Caco-2 (cell line): Measurements from ENCODE around the gene STT3B. TPM values are rescaled to one million over a fixed set of nuclear protein-coding genes. Genes with fewer than 3 reads are reported as not detected.

Experiments
- BruUV-seq: library from RNA; stranded (reverse); fragments of 400-500 nt; replicated peaks from 2 replicates; lab custom pipeline; 2021; lab: Mats Ljungman, UMichigan
- CTCF ChIA-PET: fragments of 300-600 bp; sonication (Branson Sonifier 250); formaldehyde crosslinking; loops from one replicate; lab custom pipeline; 2022; ENCODE audit warnings: antibody characterized with exemption; lab: Charles Lee
- POLR2A ChIA-PET: fragments of 300-600 bp; sonication (Branson Sonifier 250); formaldehyde crosslinking; loops from one replicate; lab custom pipeline; 2022; ENCODE audit warnings: antibody characterized with exemption; lab: Charles Lee
- DNase-seq, 2 experiments: peaks; one replicate each; pipeline versions ENCODE4 v3.0.0 to v3.0.0-alpha.2; 2020 to 2022
- H3K27me3 ChIP-seq: replicated peaks from 2 replicates; pipeline ENCODE4 v1.6.0; 2011; ENCODE audit warnings: low read length; ENCODE audit not compliant: control insufficient read depth, insufficient read depth
- H3K36me3 ChIP-seq: 2 replicates; pipeline ENCODE4 v1.5.1; 2011; ENCODE audit warnings: low read length; ENCODE audit not compliant: control insufficient read depth, insufficient read depth
- H3K4me1 ChIP-seq: fragments of 250-450 bp; sonication (Bioruptor Pico); 2 replicates; pipeline ENCODE4 v1.5.1; 2020; ENCODE audit warnings: mild to moderate bottlenecking
- H3K4me3 ChIP-seq: 2 replicates; pipeline ENCODE4 v1.5.1; 2011; ENCODE audit warnings: low read depth, mild to moderate bottlenecking, control low read depth, low read length
- H3K9me3 ChIP-seq: fragments of 250-450 bp; sonication (Bioruptor Pico); 2 replicates; pipeline ENCODE4 v1.5.1; 2020; ENCODE audit warnings: mild to moderate bottlenecking, moderate library complexity
- H3K27ac Mint-ChIP-seq: one replicate; pipeline ENCODE4 v1.8.0; 2022; ENCODE audit warnings: mixed read lengths; ENCODE audit not compliant: unreplicated experiment
- H3K27me3 Mint-ChIP-seq: one replicate; pipeline ENCODE4 v1.8.0; 2022; ENCODE audit warnings: mixed read lengths; ENCODE audit not compliant: insufficient read depth, unreplicated experiment
- H3K36me3 Mint-ChIP-seq: one replicate; pipeline ENCODE4 v1.8.0; 2022; ENCODE audit warnings: mild to moderate bottlenecking, mixed read lengths; ENCODE audit not compliant: insufficient read depth, unreplicated experiment
- H3K4me1 Mint-ChIP-seq: one replicate; pipeline ENCODE4 v1.8.0; 2022; ENCODE audit warnings: low read depth, mixed read lengths; ENCODE audit not compliant: unreplicated experiment
- H3K4me3 Mint-ChIP-seq: one replicate; pipeline ENCODE4 v1.8.0; 2022; ENCODE audit warnings: mild to moderate bottlenecking, moderate library complexity, mixed read lengths; ENCODE audit not compliant: unreplicated experiment
- H3K9me3 Mint-ChIP-seq: one replicate; pipeline ENCODE4 v1.8.0; 2022; ENCODE audit warnings: mixed read lengths; ENCODE audit not compliant: unreplicated experiment
- CTCF ChIP-seq, 2 experiments: fragments of 200-600 bp in 1 of 2; IDR thresholded peaks; 1 replicate in 1 of 2; 2 replicates in 1 of 2; pipeline versions ENCODE4 v1.5.1 to v1.8.0; 2011 to 2022; ENCODE audit warnings: antibody characterized with exemption in 1 of 2, control low read depth in 1 of 2, inconsistent platforms in 1 of 2, low read depth in 1 of 2, low read length in 1 of 2, mild to moderate bottlenecking in 1 of 2, moderate library complexity in 1 of 2; ENCODE audit not compliant: insufficient read depth in 1 of 2, severe bottlenecking in 1 of 2, unreplicated experiment in 1 of 2
- intact Hi-C: fragments of 100-400 bp; cut with micrococcal nuclease; formaldehyde crosslinking; loops from one replicate; pipeline ENCODE4 v1.10.0; 2022; ENCODE audit not compliant: unreplicated experiment
- total RNA-seq: library from RNA; stranded (reverse); gene quantifications from 2 replicates; pipeline ENCODE4 v1.2.3, GENCODE V29; 2022

STT3B gene
- total RNA-seq, 1 experiment from 2014 or later: 162 TPM

DNA sequence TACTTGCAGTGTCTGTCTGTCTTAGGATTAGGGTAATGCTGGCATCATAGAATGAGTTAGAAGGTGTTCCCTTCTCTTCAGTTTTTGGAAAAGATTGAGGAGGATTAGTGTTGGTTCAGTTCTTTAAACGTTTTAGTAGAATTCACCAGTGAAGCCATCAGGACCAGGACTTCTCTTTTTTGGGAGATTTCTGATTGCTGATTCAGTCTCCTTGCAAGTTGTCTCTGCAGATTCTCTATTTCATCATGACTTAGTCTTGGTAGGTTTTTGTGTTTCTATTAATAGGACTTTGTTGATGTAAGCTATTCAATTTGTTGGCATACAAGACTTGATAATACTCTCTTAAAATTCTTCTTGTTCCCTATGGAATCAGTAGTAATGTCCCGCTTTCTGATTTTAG lies 48.9 kb downstream of the STT3B start:
- no peaks in the 10 kb centered on the region for H3K36me3 ChIP-seq
- Mint-ChIP-seq H3K9me3 (no peaks in the 10 kb centered on the region), H3K27me3 (no peaks in the 10 kb centered on the region), H3K4me3 (no peak overlapping the region), H3K4me1 (no peaks in the 10 kb centered on the region), H3K36me3 (peaks cover 51% of the 10 kb centered on the region), H3K27ac (no peak overlapping the region)
- intact Hi-C loops: no loop called here
- POLR2A ChIA-PET: no interaction called here
- H3K4me1 ChIP-seq: 0 out of 2 replicates have a peak, but pooled peaks cover 4% of the 10 kb centered on the region
- BruUV-seq: no TSS peak
- H3K27me3 ChIP-seq: no peaks in the 10 kb centered on the region
- H3K9me3 ChIP-seq: no peaks in the 10 kb centered on the region
- H3K4me3 ChIP-seq: no peak overlapping the region
- DNase-seq: no peak
- TF ChIP-seq CTCF (IDR thresholded peaks at IDR 0.05; ENCODE audit: insufficient read depth in 1 of 2, low read depth in 1 of 2, low read length in 1 of 2, severe bottlenecking in 1 of 2, unreplicated experiment in 1 of 2): no peak
- CTCF ChIA-PET: no interaction called here

DNA sequence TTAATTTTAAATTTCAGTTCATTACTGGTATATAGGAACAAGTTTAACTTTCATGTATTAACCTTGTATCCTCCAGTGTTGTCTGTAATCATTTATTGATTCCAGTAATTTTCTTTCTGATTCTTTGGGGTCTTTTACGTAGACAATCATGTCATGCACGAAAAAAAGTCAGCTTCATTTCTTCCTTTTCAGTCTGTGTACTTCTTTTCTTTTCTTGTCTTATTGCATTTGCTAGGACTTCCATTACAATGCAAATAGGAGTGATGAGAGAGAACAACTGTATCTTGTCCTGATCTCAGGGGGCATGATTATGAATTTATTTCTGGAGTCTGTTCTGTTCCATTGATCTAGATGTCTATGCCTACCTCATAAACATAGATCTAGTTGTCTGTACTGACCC lies 56.5 kb downstream of the STT3B start:
- H3K27ac Mint-ChIP-seq: no peak overlapping the region
- no peak for TF ChIP-seq CTCF (IDR thresholded peaks at IDR 0.05; ENCODE audit: insufficient read depth in 1 of 2, low read depth in 1 of 2, low read length in 1 of 2, severe bottlenecking in 1 of 2, unreplicated experiment in 1 of 2)
- H3K36me3 ChIP-seq: no peaks in the 10 kb centered on the region

GRCh38 chr3:31590650-31591049 lies 57.9 kb downstream of the STT3B start:
- ChIA-PET POLR2A (no interaction called here), CTCF (no interaction called here)
- TF ChIP-seq CTCF (IDR thresholded peaks at IDR 0.05; ENCODE audit: insufficient read depth in 1 of 2, low read depth in 1 of 2, low read length in 1 of 2, severe bottlenecking in 1 of 2, unreplicated experiment in 1 of 2): no peak
- Mint-ChIP-seq H3K4me1 (peaks cover 14% of the 10 kb centered on the region), H3K9me3 (peaks cover 14% of the 10 kb centered on the region), H3K27ac (no peak overlapping the region), H3K27me3 (no peaks in the 10 kb centered on the region), H3K4me3 (no peak overlapping the region), H3K36me3 (peaks cover 45% of the 10 kb centered on the region)
- intact Hi-C loops: no loop called here
- no peak for DNase-seq
- H3K27me3 ChIP-seq: no peaks in the 10 kb centered on the region
- peaks cover 12% of the 10 kb centered on the region; the same call in 1 of the 2 replicates for H3K9me3 ChIP-seq
- peaks cover 4% of the 10 kb centered on the region; the same call in 1 of the 2 replicates for H3K4me1 ChIP-seq
- H3K4me3 ChIP-seq: no peak overlapping the region
- no peaks in the 10 kb centered on the region for H3K36me3 ChIP-seq
- BruUV-seq: no TSS peak

More for the DNA sequence above, 56.5 kb downstream of the STT3B start:
- CTCF ChIA-PET: no interaction called here
- H3K9me3 Mint-ChIP-seq: peaks cover 14% of the 10 kb centered on the region
- intact Hi-C loops: no loop called here
- Histone ChIP-seq H3K9me3 (peaks cover 12% of the 10 kb centered on the region; the same call in 1 of the 2 replicates), H3K4me3 (no peak overlapping the region), H3K4me1 (peaks cover 4% of the 10 kb centered on the region; the same call in 1 of the 2 replicates), H3K27me3 (no peaks in the 10 kb centered on the region)
- no TSS peak for BruUV-seq
- no peak for DNase-seq
- H3K36me3 Mint-ChIP-seq: peaks cover 35% of the 10 kb centered on the region
- no peak overlapping the region for H3K4me3 Mint-ChIP-seq
- peaks cover 10% of the 10 kb centered on the region for H3K4me1 Mint-ChIP-seq
- POLR2A ChIA-PET: no interaction called here
- no peaks in the 10 kb centered on the region for H3K27me3 Mint-ChIP-seq
